Measurements from ENCODE around the gene IRF2.
A peak's percentile ranks its signal among the peaks of the same experiment; 100 is the strongest.

IRF2 gene

DNA sequence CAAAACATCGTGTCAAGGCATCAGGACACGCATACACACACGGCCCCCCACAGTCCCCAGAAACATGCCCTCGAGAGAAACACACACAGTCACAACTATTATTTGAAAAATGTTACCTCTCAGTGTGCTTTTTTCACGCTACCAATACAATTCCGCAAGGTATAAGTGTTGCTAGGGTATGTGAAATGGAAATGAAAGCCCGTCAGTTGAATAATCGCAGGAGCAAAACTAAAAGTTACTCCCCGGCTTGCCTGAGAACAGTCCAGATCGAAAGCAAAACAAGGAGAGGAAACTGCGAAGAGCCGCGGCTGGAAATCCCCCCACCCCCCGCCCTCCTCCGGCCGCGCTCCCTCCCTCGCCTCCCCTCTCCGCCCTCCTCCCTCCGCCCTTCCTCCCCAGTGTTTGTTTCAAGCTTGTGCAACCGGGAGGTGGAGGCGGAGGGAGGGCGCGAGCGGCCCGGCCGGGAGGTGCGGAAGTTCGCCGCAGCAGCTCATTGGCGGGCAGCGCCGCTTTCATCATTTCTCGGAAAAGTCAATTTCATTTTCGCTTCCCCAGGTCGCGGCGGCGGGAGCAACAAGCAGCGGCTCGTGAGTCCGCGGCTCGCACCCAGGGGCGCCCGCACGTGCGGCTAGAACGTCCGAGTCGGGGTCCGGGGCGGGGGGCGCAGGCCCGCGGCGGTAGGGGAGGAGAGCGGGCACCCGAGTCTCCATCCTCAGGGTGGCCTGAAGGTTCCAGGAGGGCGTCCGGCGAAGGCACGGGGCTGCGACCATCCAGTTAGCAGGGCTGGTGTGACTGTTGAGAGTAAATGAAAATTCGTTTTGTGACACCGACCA lies at the start of gene IRF2:
Gene IRF2 (minus strand): TSS at position 288 of the 833 bp plus-strand sequence. CDS start 45,486 bp downstream, outside the sequence.
- DNase-seq: peak; percentile 92

DNA sequence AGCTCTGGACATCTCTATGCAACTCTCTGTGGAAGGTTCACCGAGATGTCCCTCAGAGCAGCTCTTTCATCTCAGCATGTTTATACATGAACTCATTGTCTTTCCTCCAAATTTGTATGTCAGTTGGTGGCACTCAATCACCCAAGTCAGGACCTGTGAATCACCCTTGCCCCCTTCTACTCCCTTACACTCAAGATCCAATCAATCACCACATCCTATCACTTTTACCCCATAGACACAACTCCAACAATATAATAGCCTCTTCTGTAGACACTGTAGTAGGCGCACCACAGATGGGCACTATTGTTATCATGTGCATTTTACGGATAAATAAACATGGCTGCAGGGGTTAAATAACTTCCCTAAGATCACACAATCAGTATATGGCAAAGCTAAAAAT lies 41.3 kb upstream of the IRF2 start:
- DNase-seq: no peak

DNA sequence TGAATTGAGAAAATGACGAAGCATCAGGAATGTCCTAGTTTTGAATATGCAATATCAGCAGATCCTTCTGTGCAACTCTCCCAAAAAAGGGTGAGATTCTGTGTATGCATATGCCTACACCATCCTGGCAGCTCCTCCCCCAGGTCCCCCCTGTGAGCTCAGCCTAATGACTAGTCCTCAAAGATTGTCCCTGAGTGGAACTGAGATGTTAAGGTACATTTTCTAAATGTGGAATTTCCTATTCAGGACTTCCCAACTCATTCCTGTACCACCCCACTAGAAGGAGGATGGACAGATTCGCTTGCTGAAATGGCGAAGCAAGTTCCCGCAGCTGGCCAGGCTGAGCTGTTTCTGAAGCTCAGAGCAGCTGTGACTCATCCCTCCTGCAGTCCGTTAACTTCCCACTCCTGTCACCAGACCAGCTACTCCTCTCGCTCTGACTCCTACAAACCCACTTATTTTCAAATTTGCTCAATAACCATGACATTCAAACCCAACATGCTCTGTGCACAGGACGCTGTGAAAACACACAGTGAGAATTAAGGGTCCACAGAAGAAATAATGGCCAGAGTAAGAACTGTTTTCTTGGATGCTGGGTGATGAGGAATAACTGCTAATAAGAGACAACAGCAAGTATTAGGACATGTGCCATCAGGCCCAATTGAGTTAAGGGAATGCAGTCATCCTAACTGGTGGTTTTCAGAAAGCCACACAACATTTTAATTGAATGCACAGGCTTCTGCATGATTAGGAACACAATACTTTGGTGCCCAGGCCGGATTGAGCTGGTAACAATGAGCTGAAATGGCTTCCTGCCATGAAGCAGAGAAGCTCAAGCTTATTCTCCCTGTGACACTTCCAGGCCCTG lies 40.0 kb upstream of the IRF2 start:
- DNase-seq: no peak

DNA sequence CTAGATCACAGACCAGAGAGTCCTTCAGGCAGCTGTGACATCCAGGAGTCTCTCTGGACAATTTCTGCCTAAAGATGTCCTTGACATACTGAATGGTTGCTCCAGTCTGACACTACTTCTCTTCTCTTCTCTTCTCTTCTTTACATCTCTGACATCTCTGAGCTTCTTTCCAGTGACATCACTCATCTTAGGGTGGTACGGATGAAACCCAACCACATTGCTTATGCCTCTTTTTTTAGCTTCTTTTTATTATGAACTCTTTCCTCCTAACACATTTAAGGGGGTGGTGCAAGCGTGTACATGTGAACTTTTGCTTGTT lies 39.4 kb upstream of the IRF2 start:
- no peak for DNase-seq

DNA sequence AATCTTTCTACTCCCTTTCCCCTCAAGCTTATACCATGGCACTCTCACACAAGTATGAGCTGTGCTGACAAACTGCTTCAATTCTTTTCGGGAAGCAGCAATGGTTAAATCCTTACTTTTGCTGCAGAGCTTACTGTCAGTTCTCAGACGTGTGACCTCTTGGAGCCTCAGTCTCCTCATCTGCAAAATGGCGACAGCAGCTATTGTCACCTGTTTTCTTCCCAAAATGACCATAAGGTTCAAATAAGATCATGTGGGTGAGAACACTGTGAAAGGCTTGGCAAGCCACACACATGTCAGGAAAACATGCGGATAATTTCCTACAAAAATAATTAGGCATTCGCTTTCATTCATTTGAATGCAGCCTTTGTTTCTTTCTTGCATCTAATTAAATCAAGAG lies 36.8 kb upstream of the IRF2 start:
- DNase-seq: no peak

DNA sequence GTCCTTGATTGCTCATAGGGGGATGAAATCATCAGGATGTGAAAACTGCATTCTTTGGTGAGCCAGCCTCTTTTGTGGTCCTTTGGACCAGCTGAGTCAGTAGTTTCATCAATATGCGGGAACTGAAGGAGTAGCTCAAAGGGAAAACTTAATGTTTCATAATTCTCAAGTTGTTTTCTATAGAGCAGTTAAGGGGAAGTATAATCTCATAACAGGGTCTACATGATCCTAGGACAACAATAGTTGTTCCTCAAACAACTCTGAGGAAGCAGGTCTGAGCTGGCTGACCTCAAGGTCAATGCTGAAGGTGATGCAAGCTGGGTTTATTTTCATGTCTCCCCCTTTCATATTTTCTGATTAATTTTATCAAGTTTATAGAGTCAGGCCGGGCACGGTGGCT lies 36.1 kb upstream of the IRF2 start:
- no peak for DNase-seq

DNA sequence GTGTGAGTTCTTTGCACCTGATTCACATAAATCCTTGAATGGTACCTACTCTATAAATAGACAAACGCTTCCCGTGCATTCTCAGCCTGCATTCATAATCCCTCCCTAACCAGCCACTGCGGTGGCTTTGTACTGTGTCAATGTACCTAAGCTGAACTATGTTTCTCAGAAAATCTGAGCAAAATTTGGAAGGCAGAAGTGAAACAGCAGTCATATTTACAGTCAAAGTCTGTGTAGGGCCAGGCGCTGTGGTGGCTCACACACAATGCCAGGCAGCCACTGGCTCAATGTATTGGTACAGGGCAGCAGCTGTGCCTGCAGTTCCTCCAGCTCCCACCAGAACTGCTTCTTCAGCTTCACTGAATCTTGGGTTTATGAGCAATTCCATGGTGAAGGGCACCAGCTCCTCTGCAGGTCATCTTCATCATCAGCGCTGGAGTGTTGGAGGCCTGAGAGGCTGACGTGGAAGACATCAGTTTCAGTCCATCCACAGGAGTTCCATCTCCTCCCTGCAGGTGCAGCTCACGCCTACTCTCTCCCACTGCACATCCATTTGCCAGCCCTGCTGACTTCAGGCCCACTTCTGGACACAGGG lies 32.3 kb upstream of the IRF2 start:
- DNase-seq: no peak

DNA sequence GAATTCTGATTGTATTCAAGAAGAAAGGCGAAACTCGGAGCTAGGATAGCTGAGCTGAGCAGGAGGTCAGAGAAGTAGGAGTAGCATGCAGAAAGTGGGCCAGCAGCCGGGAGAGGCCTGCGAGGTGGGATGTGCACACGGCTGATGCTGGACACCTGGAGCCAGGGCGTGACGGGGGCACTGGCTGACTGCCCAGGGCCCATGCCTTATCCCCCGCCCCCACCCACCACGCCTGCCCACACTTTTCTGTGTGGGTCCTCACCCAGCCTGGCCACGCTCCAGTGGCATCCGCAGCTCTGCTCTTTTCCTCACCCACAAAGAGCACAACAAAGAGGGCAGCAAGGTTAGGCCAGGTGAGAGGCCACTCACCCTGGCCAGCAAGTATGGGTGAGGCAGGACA lies 30.0 kb upstream of the IRF2 start:
- no peak for DNase-seq

DNA sequence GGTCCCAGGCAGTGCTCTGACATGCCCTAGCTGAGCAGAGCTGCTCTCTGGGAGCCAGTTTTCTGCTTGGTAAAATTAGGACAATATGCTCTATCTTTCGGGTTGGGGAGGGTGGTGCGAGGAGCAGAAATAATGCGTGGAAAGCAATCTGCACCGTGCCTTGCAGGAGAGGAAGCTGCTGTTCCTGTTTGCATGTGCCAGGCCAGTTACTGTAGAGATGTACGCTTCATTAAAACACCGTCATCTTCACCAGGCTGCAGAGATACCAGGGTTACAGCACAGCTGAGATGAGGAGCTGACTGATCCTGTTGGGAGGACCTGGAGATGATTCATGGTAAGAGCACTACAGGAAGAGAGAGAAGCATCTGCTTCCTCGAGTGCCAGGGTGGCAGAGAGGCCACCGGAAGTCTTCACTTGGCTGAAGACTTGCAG lies 29.5 kb upstream of the IRF2 start:
- DNase-seq: no peak

DNA sequence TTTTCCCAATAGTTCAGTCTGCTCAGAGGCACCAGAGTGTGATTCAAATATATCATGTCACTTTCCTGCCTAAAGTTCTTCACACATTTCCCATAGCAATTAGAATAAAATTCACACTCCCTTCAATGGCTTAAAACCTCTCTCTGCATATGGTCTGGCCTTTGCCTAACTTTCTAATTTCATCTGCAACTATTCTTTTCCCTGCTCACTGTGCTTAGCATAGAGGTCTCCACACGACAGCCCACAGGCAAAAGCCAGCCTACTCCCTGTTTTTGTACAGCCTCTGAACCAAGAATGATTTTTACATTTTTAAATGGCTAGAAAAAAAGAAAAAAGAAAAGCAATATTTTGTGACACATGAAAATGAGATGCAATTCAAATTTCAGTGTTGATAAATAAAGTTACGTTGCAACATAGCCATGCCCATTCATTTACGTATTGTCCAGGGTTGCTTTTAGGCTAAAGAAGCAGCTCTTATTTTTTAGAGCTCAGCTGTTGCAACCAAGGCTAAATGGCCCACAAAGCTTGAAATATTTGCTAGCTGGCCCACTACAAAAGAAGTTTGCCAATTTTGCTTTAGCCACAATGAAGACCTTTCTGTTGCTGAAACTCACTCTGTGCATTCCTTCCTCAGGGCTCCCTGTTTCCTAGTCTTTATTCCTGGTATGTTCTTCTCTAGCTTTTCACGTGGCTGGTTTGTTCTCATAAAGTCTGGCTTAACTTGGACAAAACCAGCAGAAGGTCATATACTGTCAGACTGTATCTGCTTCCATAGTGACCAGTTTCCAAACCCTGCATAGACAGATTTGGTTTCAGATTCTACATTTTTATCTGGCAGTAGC lies 26.6 kb upstream of the IRF2 start:
- DNase-seq: no peak

DNA sequence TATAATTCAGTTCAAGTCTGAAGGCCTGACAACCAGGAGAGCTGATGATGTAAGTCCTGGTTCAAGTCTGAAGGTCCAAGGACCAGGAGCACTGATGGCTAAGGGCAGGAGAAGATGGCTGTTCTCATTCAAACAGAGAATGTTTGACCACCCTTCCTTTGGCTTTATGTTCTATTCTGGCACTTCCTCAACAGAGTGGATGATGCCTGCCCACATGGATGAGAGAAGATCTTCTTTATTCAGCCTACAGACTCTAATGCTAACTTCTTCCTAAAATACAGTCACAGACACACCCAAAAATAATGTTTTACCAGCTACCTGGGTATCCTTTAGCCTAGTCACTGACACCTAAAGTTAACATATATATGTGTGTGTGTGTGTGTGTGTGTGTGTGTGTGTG lies 25.6 kb upstream of the IRF2 start:
- DNase-seq: no peak

DNA sequence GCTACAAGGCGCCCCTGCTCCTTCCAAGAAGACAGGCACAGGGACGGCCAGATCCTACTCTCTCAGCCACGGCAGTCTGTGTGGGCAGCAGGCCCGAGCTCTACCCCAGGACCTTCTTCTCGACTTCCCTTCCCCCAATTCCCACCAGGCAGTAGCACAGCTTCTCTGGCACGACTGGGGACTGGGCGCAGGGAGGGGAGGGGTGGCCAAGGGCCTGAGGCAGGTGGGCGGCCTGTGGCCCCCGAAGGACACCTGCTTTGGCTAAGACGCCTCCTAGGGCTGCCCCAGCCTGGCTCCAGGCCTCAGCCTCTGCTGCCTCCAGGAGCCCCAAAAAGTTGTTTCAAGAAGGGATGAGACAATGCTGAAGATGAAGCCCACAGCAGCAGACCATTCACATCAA lies 24.2 kb upstream of the IRF2 start:
- DNase-seq: no peak

DNA sequence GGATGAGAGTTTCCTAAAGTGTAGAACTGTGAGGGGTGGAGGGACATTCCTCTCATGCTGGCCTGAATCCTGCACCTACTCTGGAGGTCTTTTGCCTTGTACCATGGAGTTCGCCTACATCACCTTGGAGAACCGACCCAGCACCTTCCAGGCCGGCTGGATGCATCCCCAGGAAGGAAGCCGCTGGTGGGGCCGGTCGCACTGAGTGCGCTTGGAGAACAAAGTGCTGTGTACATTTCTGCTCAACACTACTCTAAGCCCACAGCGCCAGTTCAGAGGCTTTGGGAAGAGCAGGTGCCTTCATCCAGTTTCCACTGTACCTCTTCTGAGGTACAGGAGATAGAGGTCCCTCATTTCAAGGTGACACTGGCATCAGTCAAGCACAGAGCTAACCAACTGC lies 15.4 kb upstream of the IRF2 start:
- no peak for DNase-seq

DNA sequence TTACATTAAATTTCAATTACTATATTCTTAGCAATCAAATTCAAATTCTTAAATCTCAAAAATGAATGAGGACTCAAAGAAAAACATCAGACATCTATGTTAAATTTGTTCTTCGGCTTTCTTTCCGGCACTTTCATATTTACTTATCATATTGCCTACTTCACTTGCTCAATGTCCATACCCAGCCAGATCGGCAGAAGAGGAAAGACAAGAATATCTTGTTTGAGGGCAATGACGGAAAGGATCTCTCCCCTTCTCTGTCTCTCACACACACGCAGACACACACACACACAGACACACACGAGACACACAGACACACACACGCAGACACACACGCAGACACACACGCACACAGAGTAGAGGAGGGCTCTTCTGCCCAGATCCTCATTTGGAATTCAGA lies 13.2 kb upstream of the IRF2 start:
- no peak for DNase-seq

DNA sequence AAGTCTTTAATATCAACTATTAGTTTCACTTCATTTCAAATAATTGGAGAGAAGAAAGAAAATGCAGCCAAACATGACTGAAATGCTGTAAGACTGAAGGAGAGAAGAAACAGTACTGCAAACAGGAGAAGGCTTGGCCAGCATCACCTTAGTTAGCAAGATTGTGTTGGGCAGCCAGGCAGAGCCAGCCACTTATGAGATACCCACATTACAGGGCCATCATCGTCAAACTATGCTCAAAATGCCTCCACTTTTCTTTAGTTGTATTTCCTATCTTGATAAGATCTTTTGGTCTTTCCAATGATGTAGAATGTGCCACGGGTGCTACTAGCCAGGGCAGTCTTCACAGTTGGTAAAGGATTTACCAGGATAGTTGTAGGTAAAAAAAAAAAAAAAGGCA lies 10.9 kb upstream of the IRF2 start:
- DNase-seq: no peak

DNA sequence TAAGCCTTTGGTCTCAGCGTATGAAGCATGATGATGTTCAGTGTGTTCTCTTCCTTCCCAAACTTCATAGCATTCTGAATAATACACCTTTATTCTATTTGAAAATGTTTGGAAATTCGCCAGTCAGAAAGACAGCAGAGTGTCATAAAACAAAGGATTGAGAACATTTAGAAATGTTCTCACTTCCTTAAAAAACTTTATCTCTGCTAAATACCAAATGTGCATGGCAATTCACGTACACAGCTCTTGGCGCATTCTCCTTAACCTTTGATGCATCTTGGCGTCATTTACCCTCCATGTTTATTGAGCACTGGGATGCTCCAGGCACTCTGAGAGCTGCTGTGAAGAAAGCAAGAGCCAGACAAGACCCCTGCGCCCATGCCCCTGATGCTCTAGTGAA lies 7.2 kb upstream of the IRF2 start:
- no peak for DNase-seq

DNA sequence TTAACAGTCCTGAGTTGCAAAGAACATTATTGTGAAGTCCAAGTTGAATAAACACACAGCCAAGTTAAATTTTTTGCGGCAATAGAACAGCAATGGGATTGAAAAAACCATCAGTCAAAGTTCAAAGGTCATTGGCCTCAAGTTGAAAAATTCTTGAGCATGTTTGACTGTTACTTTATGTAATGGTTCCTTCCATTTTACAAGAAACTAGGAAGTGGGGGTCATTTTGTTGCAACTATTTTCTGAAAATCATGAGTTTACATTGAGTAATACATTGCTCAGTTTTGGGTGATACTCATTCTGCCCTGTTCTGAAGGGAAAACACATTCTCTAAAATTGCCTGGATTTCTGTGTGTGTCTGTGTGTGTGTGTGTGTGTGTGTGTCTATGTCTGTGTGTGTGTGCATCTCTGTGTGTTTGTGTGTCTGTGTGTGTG lies 5.2 kb upstream of the IRF2 start:
- no peak for DNase-seq

DNA sequence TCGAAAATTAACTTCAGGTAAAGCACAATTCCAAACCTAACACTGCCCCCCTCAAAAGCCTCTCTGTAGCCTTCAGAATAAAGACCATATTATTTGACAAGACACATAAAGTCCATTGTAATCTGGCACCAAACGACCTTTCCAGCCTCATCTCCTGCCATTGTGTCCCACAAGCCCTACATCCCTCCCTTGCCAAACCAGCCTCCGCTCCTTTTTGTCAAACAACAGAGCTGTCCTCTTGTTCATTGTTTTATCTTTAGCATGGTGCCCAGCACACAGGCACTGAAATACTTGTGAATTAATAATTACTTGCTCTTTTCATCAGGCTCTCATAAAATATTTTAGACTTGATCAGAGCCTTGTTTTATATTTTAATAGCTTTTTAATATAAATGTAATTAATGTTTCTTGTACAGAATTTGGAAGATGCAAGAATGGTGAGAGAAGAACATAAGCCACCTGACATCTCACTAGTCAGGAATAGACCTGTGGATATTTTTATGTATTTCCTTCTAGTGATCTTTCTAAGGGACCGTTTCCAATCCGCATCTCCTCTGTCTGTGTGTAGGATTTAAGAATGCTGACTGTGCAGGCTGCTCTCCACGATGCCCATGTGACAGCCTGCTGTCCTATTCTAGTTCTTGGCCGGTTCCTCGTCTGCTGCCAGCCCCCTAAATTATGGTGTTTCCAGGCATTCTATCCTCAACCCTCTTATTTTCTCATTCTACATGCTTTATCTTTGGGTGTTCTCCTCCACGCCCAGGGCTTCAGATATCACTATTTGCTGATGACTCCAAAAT lies 3.0 kb upstream of the IRF2 start:
- no peak for DNase-seq

DNA sequence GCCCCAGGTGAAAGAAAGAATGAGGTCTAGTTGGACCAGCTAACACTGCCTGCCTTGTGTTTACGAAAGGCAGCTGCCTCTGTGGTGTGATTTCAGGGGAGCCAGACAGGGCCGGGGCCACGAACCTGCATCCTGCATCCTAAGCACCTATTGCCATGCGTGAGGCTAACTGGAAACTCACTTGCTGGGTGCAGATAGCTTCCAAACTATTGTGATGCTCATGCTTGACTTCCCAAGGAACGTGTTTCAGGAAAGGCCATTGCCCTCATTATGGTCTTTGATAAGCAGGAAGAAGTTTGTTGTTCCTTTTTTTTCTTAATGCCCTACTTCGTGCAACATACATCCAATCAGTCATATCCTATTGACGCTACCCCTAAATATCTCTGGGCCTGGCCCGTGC lies 2.3 kb upstream of the IRF2 start:
- no peak for DNase-seq

DNA sequence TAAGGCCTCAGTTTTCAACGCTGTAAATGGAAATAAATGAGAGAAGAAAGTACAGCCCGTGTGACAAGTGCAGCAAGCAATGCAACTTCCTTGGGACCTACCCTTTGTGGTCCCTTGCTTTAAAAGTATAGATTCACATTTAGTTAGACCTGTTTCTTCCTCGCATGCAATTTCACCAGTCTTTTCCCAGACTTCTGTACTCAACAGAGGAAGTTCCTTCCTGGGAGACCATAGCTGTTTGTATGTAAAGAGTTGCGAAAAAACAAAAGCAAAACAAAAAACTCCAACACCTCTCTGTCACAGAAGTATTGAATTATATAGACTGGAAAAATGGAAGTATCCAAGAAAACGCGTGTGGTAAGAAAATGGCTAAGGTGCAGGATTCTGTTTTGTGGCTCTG lies 1.1 kb upstream of the IRF2 start:
- no peak for DNase-seq

DNA sequence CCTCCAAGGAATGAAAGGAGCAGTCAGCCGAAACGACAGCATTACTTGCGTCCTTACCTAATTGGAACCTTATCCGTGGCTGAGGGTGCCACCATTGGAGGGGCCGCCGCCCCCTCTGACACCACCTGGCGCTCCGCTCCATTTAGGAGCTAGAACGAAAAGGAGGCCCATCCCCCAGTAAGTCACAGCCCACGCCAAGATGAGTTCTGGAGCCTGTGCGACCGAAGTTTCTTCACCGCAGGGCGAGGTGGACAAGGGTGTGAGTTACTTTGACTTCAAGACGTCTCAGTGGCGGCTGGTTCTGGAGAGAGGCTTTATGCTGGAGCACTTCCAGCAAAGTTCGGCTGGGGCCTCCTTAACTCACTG lies 729 bp upstream of the IRF2 start:
- no peak for DNase-seq
